Naive B cell (primary cell): ENCODE data around the gene SEMA5B. TPM values are rescaled to one million over a fixed set of nuclear protein-coding genes. Genes with fewer than 3 reads are reported as not detected.

Experiments
- ATAC-seq, 2 donors: fragments of 150-1000 bp; cut with Tn5 transposase; 2 replicates each; pipeline ENCODE4 v1.10.0; 2021; ENCODE audit warnings: low read depth in 2 of 2, mild to moderate bottlenecking in 2 of 2, moderate library complexity in 2 of 2
- DNase-seq: peaks from one replicate; pipeline ENCODE4 v3.0.0; 2022
- H3K27ac Mint-ChIP-seq, 6 donors: one replicate each; pipeline ENCODE4 v1.8.0; 2020 to 2022; ENCODE audit warnings: mild to moderate bottlenecking in 6 of 6, mixed read lengths in 6 of 6, moderate library complexity in 5 of 6, inconsistent platforms in 2 of 6
- H3K27me3 Mint-ChIP-seq, 3 donors: one replicate each; pipeline ENCODE4 v1.8.0; 2021 to 2022; ENCODE audit warnings: mixed read lengths in 3 of 3, mild to moderate bottlenecking in 1 of 3
- H3K36me3 Mint-ChIP-seq, 2 donors: one replicate each; pipeline ENCODE4 v1.8.0; 2020 to 2022; ENCODE audit warnings: mixed read lengths in 2 of 2, inconsistent platforms in 1 of 2, mild to moderate bottlenecking in 1 of 2
- H3K4me1 Mint-ChIP-seq, 3 donors: one replicate each; pipeline ENCODE4 v1.8.0; 2020 to 2022; ENCODE audit warnings: mixed read lengths in 3 of 3, inconsistent platforms in 1 of 3, mild to moderate bottlenecking in 1 of 3, moderate library complexity in 1 of 3
- H3K4me3 Mint-ChIP-seq, 8 donors: one replicate each; pipeline ENCODE4 v1.8.0; 2020 to 2022; ENCODE audit warnings: mild to moderate bottlenecking in 8 of 8, mixed read lengths in 8 of 8, moderate library complexity in 8 of 8, inconsistent platforms in 2 of 8
- H3K9me3 Mint-ChIP-seq, 7 donors: one replicate each; pipeline ENCODE4 v1.8.0; 2020 to 2022; ENCODE audit warnings: mixed read lengths in 7 of 7, mild to moderate bottlenecking in 5 of 7, inconsistent platforms in 2 of 7, moderate library complexity in 1 of 7
- polyA plus RNA-seq, 6 donors: library from polyadenylated mRNA; unstranded; fragments of 300-500 nt; fragmentation: Illumina TruSeq; gene quantifications; one replicate each; pipeline ENCODE4 v1.2.3, GENCODE V29; 2021; ENCODE audit warnings: low read depth in 6 of 6

SEMA5B gene, protein sequence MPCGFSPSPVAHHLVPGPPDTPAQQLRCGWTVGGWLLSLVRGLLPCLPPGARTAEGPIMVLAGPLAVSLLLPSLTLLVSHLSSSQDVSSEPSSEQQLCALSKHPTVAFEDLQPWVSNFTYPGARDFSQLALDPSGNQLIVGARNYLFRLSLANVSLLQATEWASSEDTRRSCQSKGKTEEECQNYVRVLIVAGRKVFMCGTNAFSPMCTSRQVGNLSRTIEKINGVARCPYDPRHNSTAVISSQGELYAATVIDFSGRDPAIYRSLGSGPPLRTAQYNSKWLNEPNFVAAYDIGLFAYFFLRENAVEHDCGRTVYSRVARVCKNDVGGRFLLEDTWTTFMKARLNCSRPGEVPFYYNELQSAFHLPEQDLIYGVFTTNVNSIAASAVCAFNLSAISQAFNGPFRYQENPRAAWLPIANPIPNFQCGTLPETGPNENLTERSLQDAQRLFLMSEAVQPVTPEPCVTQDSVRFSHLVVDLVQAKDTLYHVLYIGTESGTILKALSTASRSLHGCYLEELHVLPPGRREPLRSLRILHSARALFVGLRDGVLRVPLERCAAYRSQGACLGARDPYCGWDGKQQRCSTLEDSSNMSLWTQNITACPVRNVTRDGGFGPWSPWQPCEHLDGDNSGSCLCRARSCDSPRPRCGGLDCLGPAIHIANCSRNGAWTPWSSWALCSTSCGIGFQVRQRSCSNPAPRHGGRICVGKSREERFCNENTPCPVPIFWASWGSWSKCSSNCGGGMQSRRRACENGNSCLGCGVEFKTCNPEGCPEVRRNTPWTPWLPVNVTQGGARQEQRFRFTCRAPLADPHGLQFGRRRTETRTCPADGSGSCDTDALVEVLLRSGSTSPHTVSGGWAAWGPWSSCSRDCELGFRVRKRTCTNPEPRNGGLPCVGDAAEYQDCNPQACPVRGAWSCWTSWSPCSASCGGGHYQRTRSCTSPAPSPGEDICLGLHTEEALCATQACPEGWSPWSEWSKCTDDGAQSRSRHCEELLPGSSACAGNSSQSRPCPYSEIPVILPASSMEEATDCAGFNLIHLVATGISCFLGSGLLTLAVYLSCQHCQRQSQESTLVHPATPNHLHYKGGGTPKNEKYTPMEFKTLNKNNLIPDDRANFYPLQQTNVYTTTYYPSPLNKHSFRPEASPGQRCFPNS
- polyA plus RNA-seq: not detected

GRCh38 chr3:123027292-123028232, at the start of gene SEMA5B:
TSS of gene SEMA5B (minus strand) at chr3:123027763. CDS start at chr3:122961263, 66,500 bp downstream.
- Mint-ChIP-seq H3K9me3 (no peaks in the 10 kb centered on the region), H3K4me1 (peaks cover 16 to 25% (median 16%) of the 10 kb centered on the region in 3 donors), H3K27me3 (peaks cover 13 to 50% (median 31%) of the 10 kb centered on the region in 3 donors), H3K27ac (peak within 1 kb of the TSS in 3 of 6 donors; percentile 23 to 87 (median 77)), H3K36me3 (peaks cover 0 to 7% of the 10 kb centered on the region in 2 donors), H3K4me3 (peak within 1 kb of the TSS; percentile 76 to 93 (median 91))
- DNase-seq: peak; percentile 27
- ATAC-seq: peak; percentile 63 to 65

DNA sequence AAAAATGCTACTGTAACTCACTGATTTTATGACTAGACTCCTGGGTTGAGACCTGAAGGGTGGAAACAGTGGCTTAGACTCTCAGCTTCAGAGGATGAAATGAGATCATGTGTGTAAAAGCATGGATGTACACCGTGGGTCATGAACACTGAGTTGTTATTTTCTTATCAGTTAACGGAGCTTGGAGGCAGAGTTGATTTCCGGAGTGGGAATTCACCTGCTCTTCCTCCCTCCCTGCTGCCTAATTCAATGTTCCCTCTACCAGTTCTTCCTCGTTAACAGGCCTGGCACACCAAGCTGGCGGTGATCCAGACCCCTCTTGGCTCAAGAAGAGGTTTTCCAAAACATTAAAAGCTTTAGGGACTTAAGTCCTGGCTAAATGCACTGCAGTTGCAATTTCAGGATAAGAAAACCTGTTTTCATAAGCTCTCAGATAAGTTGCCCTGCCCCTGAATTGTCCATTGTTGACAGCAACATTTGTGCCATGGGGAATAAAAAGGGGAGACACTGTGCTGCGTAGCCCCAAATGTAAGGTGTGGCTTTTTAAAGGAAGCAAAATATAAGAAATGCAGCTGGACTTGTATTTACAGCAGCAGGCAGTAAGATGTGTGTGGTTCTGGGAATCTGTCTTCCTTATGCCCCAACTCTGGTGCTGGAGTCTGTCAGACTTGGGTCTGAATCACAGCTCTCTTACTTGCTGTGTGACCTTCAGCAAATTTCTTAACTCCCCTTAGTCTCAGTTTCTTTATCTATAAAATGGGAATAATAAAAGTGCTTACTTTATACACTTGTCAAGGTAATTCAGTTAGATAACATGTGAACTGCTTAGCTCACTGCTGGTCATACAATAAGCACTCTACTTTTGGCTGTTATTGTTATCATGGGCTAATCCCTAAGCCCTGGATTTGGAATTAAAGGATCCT, 49.2 kb upstream of the SEMA5B start:
- ATAC-seq: no peak
- H3K27ac Mint-ChIP-seq: no peak overlapping the region
- H3K4me1 Mint-ChIP-seq: peaks cover 10 to 16% (median 11%) of the 10 kb centered on the region in 3 donors
- DNase-seq: no peak
- H3K27me3 Mint-ChIP-seq: no peaks in the 10 kb centered on the region
- no peak overlapping the region for H3K4me3 Mint-ChIP-seq
- H3K9me3 Mint-ChIP-seq: no peaks in the 10 kb centered on the region
- no peaks in the 10 kb centered on the region for H3K36me3 Mint-ChIP-seq

GRCh38 chr3:123076112-123076495, 48.5 kb upstream of the SEMA5B start:
- Mint-ChIP-seq H3K36me3 (no peaks in the 10 kb centered on the region), H3K9me3 (no peaks in the 10 kb centered on the region), H3K27ac (no peak overlapping the region), H3K4me1 (peaks cover 5 to 13% (median 7%) of the 10 kb centered on the region in 3 donors), H3K27me3 (no peaks in the 10 kb centered on the region), H3K4me3 (no peak overlapping the region)
- DNase-seq (no peak), ATAC-seq (no peak)

- Mint-ChIP-seq H3K4me1 (peaks cover 5 to 8% (median 7%) of the 10 kb centered on the region in 3 donors), H3K27ac (peak overlapping the region in 1 of 6 donors; percentile 49), H3K36me3 (no peaks in the 10 kb centered on the region), H3K4me3 (peak overlapping the region in 1 of 8 donors; percentile 16), H3K27me3 (no peaks in the 10 kb centered on the region), H3K9me3 (no peaks in the 10 kb centered on the region)
- ATAC-seq (no peak), DNase-seq (no peak)
These were observed 47.8 kb upstream of the SEMA5B start for GRCh38 chr3:123075359-123075758.

DNA sequence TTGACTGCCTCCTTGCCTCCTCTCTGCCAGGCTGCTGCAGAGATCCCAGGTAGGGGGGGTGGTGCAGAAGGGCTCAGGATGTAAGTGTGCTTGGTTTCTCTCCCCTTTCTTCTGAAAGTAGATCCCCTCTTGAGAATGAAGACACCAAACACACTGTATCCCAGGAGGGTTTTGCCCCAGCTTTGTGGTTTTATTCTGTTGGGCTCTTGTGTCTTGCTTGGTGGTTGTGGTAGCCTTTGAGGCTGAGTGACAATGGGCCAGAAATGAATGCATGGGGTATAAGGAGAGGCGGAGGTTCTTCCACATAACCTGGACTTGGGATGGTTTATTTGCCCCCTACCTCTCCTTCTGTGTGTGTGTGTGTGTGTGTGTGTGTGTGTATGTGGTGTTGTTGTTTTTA, 45.0 kb upstream of the SEMA5B start:
- Mint-ChIP-seq H3K4me3 (no peak overlapping the region), H3K27ac (peak overlapping the region in 1 of 6 donors; percentile 82), H3K27me3 (peaks cover 0 to 6% (median 4%) of the 10 kb centered on the region in 3 donors), H3K36me3 (no peaks in the 10 kb centered on the region), H3K4me1 (peaks cover 14 to 20% (median 19%) of the 10 kb centered on the region in 3 donors), H3K9me3 (no peaks in the 10 kb centered on the region)
- ATAC-seq (no peak), DNase-seq (no peak)

DNA sequence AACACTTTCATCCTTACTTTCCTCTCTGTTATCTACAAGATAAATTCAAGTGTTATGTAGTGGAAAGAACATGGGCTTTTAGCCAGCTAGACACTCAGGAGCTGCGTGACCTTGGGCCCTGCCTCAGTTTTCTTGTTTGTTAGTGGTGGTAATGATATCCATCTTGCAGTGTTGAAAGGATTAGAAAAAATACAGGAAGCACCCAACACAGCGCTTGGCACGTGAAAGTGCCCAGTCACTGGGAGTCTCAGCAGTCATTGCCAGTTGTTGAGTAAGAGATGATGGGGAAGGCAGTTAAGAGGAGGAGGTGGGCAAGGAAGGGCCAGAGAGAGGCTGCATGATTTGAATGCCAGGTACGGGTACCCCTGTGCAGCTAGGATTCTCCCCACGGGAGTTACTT, 44.6 kb upstream of the SEMA5B start:
- H3K27ac Mint-ChIP-seq: no peak overlapping the region
- H3K27me3 Mint-ChIP-seq: peaks cover 0 to 6% (median 4%) of the 10 kb centered on the region in 3 donors
- H3K4me3 Mint-ChIP-seq: no peak overlapping the region
- H3K4me1 Mint-ChIP-seq: peaks cover 15 to 20% (median 20%) of the 10 kb centered on the region in 3 donors
- DNase-seq (no peak), ATAC-seq (no peak)
- H3K9me3 Mint-ChIP-seq: no peaks in the 10 kb centered on the region
- no peaks in the 10 kb centered on the region for H3K36me3 Mint-ChIP-seq

- Mint-ChIP-seq H3K4me1 (peaks cover 18 to 20% (median 20%) of the 10 kb centered on the region in 3 donors), H3K27me3 (peaks cover 0 to 8% (median 4%) of the 10 kb centered on the region in 3 donors), H3K27ac (peak overlapping the region in 1 of 6 donors; percentile 20), H3K9me3 (no peaks in the 10 kb centered on the region), H3K4me3 (no peak overlapping the region), H3K36me3 (no peaks in the 10 kb centered on the region)
- ATAC-seq (no peak), DNase-seq (no peak)
These were observed 44.0 kb upstream of the SEMA5B start for GRCh38 chr3:123071581-123071980.

- DNase-seq (no peak), ATAC-seq (no peak)
- H3K4me1 Mint-ChIP-seq: peaks cover 18 to 22% (median 20%) of the 10 kb centered on the region in 3 donors
- H3K27me3 Mint-ChIP-seq: peaks cover 0 to 12% (median 4%) of the 10 kb centered on the region in 3 donors
- no peak overlapping the region for H3K27ac Mint-ChIP-seq
- no peak overlapping the region for H3K4me3 Mint-ChIP-seq
- H3K9me3 Mint-ChIP-seq: no peaks in the 10 kb centered on the region
- no peaks in the 10 kb centered on the region for H3K36me3 Mint-ChIP-seq
These were observed 43.6 kb upstream of the SEMA5B start for GRCh38 chr3:123071146-123071545.

- H3K27me3 Mint-ChIP-seq: peaks cover 0 to 12% (median 4%) of the 10 kb centered on the region in 3 donors
- no peaks in the 10 kb centered on the region for H3K9me3 Mint-ChIP-seq
- H3K4me1 Mint-ChIP-seq: peaks cover 18 to 22% (median 20%) of the 10 kb centered on the region in 3 donors
- ATAC-seq (no peak), DNase-seq (no peak)
- no peak overlapping the region for H3K27ac Mint-ChIP-seq
- peak overlapping the region in 1 of 8 donors; percentile 42 for H3K4me3 Mint-ChIP-seq
- no peaks in the 10 kb centered on the region for H3K36me3 Mint-ChIP-seq
These were observed 42.9 kb upstream of the SEMA5B start for GRCh38 chr3:123070510-123070909.

DNA sequence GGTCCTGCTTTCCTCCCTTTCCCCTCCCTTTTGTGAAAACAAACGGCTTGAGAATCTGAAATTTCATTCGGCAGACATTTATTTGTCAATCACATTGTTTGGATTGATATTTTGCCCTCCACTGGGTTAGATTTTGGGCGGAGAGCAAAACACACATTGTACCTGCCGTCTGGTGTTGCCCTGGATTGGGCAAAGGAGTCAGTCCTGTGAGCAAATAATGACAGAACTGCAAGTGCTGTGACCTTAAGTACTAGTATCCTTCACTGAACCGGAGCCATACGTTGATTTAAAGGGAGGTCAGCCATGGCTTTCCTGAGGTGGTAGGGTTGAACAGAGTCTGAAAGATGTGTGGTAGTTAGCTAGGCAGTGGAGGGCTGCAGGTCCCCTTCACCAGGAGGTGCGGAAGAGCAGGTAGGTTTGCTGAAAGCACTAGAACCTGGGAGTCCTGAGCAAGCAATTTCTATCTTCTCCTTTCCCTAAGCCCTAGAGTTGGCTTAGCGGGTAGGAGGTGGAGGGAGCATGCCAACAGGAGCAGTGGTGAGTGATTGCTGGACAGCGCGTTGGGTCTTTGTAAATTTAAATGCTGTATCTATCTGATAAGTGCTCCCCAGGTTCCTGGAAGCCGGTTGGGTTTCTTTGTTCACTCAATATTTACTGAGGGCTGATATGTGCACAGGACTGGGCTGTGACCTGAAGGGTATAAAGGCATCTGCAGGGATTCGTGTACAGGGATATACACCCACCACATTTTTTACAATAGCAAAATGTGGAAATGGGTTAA, 41.2 kb upstream of the SEMA5B start:
- no peak for ATAC-seq
- peaks cover 0 to 17% (median 4%) of the 10 kb centered on the region in 3 donors for H3K27me3 Mint-ChIP-seq
- no peak for DNase-seq
- peaks cover 18 to 20% (median 18%) of the 10 kb centered on the region in 3 donors for H3K4me1 Mint-ChIP-seq
- H3K4me3 Mint-ChIP-seq: peak overlapping the region in 7 of 8 donors; percentile 42 to 86 (median 82)
- H3K36me3 Mint-ChIP-seq: no peaks in the 10 kb centered on the region
- peak overlapping the region in 3 of 6 donors; percentile 15 to 47 (median 39) for H3K27ac Mint-ChIP-seq
- H3K9me3 Mint-ChIP-seq: no peaks in the 10 kb centered on the region
